ENCODE measurements around the gene SSUH2. TPM values are rescaled to one million over a fixed set of nuclear protein-coding genes. Genes with fewer than 3 reads are reported as not detected.

Gene SSUH2
- total RNA-seq, 6 donors from 2014 or later, result 0.22 to 0.79 TPM; not detected in 4

- ATAC-seq (ENCODE audit: low FRiP score in 2 of 2), result no peak
- Histone ChIP-seq H3K27me3 (no peaks in the 10 kb centered on the region), H3K36me3 (no peaks in the 10 kb centered on the region), H3K9me3 (no peaks in the 10 kb centered on the region), H3K27ac (no peak overlapping the region), H3K4me1 (no peaks in the 10 kb centered on the region), H3K4me3 (no peak overlapping the region)
- TF ChIP-seq POLR2AphosphoS5 (IDR thresholded peaks at IDR 0.05), result no peak
- no peak for TF ChIP-seq CTCF (IDR thresholded peaks at IDR 0.05)
- 49 to 59% methylated on average over 10 of the region's 10 CpGs for WGBS, 2 donors
- DNase-seq, result no peak
Measured at GRCh38 chr3:8643693-8644365, 769 bp downstream of the SSUH2 start.

- no peak overlapping the region for H3K4me3 ChIP-seq
- H3K36me3 ChIP-seq, result no peaks in the 10 kb centered on the region
- 88 to 90% methylated on average over 2 of the region's 2 CpGs for WGBS, 2 donors
- TF ChIP-seq POLR2A (IDR thresholded peaks at IDR 0.05) (no peak), POLR2AphosphoS5 (IDR thresholded peaks at IDR 0.05) (no peak), EP300 (IDR thresholded peaks at IDR 0.05) (no peak), CTCF (IDR thresholded peaks at IDR 0.05) (no peak)
- no peaks in the 10 kb centered on the region for H3K4me1 ChIP-seq
- no peak overlapping the region for H3K27ac ChIP-seq
- DNase-seq (no peak), ATAC-seq (ENCODE audit: low FRiP score in 2 of 2) (no peak)
- H3K27me3 ChIP-seq, result no peaks in the 10 kb centered on the region
- no peaks in the 10 kb centered on the region for H3K9me3 ChIP-seq
Measured at GRCh38 chr3:8642001-8642400, 2.6 kb downstream of the SSUH2 start.

- ATAC-seq (ENCODE audit: low FRiP score in 2 of 2) (no peak), DNase-seq (no peak)
- WGBS, 2 donors, result 83 to 85% methylated on average over 6 to 7 of the region's 7 CpGs
- TF ChIP-seq POLR2AphosphoS5 (IDR thresholded peaks at IDR 0.05) (no peak), POLR2A (IDR thresholded peaks at IDR 0.05) (no peak), EP300 (IDR thresholded peaks at IDR 0.05) (no peak), CTCF (IDR thresholded peaks at IDR 0.05) (no peak)
- no peak overlapping the region for H3K4me3 ChIP-seq
- no peaks in the 10 kb centered on the region for H3K9me3 ChIP-seq
- no peaks in the 10 kb centered on the region for H3K27me3 ChIP-seq
- no peaks in the 10 kb centered on the region for H3K36me3 ChIP-seq
- H3K27ac ChIP-seq, result no peak overlapping the region
- H3K4me1 ChIP-seq, result no peaks in the 10 kb centered on the region
Measured at GRCh38 chr3:8641472-8641871, 3.1 kb downstream of the SSUH2 start.

GRCh38 chr3:8640223-8640622 is 4.4 kb downstream of the SSUH2 start:
- no peak for ATAC-seq (ENCODE audit: low FRiP score in 2 of 2)
- no peaks in the 10 kb centered on the region for H3K4me1 ChIP-seq
- no peaks in the 10 kb centered on the region for H3K9me3 ChIP-seq
- no peak overlapping the region for H3K27ac ChIP-seq
- no peaks in the 10 kb centered on the region for H3K36me3 ChIP-seq
- H3K4me3 ChIP-seq, result no peak overlapping the region
- no peaks in the 10 kb centered on the region for H3K27me3 ChIP-seq
- no peak for TF ChIP-seq CTCF (IDR thresholded peaks at IDR 0.05)
- no peak for TF ChIP-seq EP300 (IDR thresholded peaks at IDR 0.05)
- no peak for TF ChIP-seq POLR2A (IDR thresholded peaks at IDR 0.05)
- TF ChIP-seq POLR2AphosphoS5 (IDR thresholded peaks at IDR 0.05), result no peak
- 92 to 100% methylated on average over 1 of the region's 1 CpG for WGBS, 2 donors
- no peak for DNase-seq

GRCh38 chr3:8639659-8640000 is 5.0 kb downstream of the SSUH2 start:
- no peak overlapping the region for H3K27ac ChIP-seq
- no peaks in the 10 kb centered on the region for H3K4me1 ChIP-seq
- ATAC-seq (ENCODE audit: low FRiP score in 2 of 2), result no peak
- TF ChIP-seq POLR2AphosphoS5 (IDR thresholded peaks at IDR 0.05) (no peak), EP300 (IDR thresholded peaks at IDR 0.05) (no peak), CTCF (IDR thresholded peaks at IDR 0.05) (no peak), POLR2A (IDR thresholded peaks at IDR 0.05) (no peak)
- H3K36me3 ChIP-seq, result no peaks in the 10 kb centered on the region
- no peaks in the 10 kb centered on the region for H3K9me3 ChIP-seq
- no peak overlapping the region for H3K4me3 ChIP-seq
- no peaks in the 10 kb centered on the region for H3K27me3 ChIP-seq
- WGBS, 2 donors, result 80 to 82% methylated on average over 7 of the region's 7 CpGs
- no peak for DNase-seq
